GM20431 (cell line): Measurements from ENCODE around the gene DOK3.
"Not testable (repeated sequence)": the region's sequence is repeated elsewhere in the genome, so short reads cannot be mapped to it uniquely, and the experiment has no call there.

Experiments used
- in situ Hi-C: fragments of 300-500 bp; cut with MseI, MboI; formaldehyde crosslinking; loops from one replicate; pipeline ENCODE4 v1.15.0; 2020; ENCODE audit warnings: low sequenced_read_pairs; ENCODE audit not compliant: unreplicated experiment

DOK3 gene

GRCh38 chr5:177489119-177489716, 20.4 kb downstream of the DOK3 start:
- in situ Hi-C loops: no loop called here

DNA sequence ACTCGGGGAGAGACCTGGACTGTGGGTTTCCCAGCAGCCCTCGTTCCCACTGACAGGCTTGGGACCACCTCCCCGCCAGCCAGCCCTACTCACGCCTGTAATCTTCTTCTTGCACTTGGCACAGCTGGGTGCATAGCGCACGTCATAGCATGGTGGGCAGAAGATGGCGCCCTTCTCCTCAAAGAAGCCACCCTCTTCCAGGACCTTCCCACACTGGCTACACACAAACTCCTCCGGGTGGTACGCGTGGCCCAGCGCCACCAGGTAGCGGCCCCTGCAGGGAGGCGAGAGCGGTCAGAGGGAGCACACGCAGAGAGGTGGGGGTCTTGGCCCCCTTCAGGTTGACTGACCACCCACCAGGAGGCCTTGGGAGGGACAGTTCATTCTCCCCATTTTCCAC, 21.7 kb downstream of the DOK3 start:
- in situ Hi-C loops: no loop called here

DNA sequence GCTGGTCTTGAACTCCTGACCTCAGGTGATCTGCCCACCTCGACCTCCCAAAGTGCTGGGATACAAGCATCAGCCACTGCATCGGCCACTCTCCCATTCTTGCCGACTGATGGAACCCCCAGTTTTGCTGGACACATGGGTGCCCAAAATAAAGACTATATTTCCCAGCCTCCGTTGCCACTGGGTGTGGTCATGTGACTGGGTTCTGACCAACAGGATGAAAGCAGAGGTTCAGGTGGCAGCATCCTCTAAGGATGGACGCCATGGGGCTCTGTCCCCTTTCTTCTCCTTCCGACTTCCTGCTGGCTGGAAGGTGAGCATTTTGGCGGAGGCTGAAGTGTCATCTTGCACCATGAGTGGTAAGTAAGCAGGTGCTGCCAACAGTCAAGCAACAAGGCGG, 22.5 kb downstream of the DOK3 start:
- in situ Hi-C loops: no loop called here

DNA sequence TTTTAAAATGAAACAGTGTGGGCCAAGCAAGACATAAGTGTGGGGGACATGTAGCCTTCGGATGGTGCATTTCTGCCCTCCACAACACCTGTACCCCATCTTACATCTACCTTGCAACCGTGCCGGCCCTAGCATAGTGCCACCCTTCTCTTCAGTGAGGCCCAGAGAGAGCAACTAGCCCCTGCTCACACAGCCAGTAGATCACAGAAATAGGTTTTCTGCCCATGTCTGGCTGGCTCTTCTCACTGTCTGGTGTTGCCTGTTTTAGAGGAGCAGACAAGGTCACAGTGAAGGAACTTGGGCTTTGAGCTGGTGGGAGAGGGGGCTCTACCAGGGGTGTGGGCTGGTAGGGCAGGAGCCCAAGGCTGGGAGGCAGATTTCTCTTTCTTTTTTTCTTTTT, 23.4 kb downstream of the DOK3 start:
- in situ Hi-C loops: no loop called here

DNA sequence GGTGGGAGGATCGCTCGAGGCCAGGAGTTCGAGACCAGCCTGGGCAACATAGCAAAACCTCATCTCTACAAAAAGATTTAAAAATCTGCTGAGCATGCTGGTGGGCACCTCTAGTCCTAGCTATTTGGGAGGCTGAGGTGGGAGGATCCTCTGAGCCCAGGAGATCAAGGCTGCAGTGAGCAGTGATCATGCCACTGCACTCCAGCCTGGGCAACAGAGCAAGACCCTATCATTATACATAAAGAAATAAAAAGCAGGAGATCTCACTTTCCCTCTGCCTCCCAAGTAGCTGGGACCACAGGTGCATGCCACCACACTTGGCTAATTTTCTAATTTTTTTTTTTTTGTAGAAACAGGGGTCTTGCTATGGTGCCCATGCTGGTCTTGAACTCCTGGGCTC, 23.9 kb downstream of the DOK3 start:
- in situ Hi-C loops: not testable (repeated sequence)

DNA sequence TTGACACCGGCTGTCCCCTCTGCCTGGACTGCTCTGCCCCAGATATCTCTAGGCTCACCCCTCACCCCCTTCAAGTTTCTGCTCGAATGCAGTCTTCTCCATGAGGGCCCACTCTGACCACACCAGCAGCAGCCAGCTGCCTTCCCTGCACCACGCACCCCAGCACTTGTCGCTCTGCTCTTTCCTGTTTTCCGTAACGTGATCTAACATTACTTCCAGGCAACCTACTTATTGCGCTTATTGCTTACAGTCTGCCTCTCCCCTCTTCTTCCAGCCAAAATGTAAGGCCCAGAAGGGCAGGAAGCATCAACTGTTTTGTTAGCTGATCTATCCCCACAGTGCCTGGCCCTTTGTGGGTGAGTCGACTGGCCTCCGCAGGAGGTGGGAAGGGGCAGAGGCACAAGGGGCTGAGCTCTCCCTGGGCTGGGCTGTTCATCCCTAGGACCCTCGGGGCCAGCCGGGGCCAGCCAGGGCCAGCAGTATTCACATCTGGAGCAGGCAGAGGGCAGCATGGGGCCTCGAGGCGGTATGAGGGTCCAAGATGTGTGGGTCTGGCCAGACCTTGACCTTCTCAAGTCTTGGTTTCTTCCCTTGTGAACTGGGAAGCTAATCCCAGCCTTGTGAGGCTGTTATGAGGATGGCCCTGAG, 24.6 kb downstream of the DOK3 start:
- in situ Hi-C loops: no loop called here

GRCh38 chr5:177483994-177484901, 25.4 kb downstream of the DOK3 start:
- in situ Hi-C loops: no loop called here

DNA sequence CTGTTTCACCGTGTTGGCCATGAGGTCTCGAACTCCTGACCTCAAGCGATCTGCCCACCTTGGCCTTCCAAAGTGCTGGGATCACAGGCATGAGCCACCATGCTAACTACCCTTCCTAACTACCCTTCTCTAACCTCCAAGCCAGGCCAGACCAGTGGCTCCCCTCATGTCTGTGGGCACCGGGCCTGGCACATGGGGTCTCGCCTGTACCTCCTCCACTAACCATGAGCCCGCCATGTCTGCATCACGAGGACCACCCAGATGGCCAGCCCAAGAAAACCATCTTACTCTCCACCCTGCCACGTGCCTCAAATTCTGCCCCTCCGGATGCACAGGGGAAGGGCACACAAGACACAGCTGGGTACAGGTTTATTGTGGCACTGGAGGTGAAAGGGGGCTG, 26.6 kb downstream of the DOK3 start:
- in situ Hi-C loops: no loop called here

DNA sequence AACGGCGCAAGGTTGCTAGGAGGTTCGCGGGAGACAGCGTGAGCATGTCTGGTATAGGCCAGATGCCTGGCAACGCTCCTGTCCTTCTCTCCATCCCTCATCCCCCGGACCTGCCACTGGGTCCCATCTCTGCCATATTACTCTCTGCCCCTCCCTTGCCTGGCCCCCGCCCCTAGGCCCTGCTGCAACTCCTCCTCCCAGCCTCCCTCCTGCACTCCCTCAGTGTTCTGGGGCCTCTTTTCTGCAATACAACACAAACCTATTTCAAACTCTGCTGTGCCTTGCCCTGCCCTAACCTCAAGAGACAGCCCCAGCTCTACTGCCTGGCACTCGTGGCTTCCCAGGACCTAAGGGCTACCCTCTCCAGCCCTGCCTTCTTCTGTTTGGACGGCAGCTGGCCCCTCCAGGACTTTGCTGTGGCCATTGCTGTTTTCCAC, 27.2 kb downstream of the DOK3 start:
- in situ Hi-C loops: no loop called here

- in situ Hi-C loops: no loop called here
Measured at GRCh38 chr5:177479774-177480173, 29.9 kb downstream of the DOK3 start.

DNA sequence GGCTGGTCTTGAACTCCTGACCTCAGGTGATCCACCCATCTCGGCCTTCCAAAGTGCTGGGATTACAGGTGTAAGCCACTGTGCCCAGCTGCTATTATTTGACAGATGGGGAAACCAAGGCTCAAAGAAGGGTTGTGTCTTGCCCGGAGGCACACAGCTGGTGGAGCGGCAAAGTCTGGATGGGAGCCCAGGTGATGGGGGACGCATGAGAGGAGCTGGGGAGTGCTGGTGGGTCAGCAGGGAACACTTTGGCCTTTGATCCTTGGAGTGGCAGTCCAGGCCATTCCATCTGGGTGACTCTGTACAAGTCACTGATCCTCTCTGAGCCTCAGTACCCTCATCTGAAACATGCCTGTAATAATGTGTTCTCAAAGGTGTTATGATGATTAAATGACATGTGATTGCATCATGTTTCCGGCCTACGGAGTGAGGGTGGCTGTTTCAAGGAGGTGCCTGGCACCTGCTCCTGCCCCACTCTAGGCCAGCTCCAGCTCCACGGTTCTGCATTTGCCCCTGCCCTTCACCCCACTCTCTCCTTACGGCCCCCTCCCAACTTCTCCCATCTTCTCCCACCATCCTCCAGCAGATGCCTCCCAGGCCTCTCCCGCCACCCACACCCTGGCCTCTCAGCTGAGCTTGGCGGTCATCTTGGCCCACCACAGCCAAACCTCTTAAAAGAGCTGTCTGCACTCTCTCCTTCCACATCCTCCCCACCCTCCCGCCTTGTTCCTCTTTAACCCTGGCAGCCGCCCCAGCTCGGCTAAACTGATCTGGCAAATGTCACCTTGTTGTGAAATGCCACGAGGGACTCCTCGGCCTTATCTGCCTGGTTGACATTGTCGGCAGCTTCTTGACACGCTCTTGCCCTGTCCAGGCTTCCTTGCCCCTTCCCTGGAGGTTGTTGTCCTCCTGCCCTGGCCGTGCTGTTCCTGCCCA, 30.6 kb downstream of the DOK3 start:
- in situ Hi-C loops: no loop called here

GRCh38 chr5:177477701-177478477, 31.7 kb downstream of the DOK3 start:
- in situ Hi-C loops: no loop called here

DNA sequence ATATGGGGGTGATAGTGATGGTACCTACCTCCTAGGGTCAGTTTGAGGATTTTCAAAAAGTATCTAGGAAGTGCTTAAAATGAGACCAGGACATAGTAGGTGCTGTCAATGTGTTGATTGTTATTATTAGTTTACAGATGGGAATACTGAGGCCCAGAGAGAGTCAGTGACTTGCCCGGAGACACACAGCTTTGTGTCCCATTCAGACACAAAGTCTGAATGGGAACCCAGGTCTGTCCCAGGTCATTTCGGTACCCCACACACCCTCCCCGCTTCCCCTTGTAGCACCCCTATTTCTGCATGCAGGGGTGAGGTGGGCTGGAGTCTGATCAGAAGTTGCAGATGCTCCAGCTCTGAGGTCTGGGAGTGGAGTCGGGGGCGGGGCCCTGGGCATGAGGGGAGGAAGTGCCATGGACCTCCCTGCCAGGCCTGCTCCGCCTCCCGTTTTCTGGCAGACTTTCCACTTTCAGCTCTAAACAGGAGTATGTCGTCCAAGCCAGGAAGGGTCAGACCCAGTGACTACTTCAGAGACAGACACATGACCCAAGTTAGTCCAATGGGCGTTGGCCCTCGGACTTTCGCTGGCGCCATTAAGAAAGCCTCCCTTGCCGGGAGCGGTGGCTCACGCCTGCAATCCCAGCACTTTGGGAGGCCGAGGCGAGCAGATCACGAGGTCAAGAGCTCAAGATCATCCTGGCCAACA, 32.9 kb downstream of the DOK3 start:
- in situ Hi-C loops: no loop called here

GRCh38 chr5:177475563-177476427, 33.8 kb downstream of the DOK3 start:
- in situ Hi-C loops: no loop called here

- in situ Hi-C loops: no loop called here
Measured at GRCh38 chr5:177474846-177475562, 34.6 kb downstream of the DOK3 start.

DNA sequence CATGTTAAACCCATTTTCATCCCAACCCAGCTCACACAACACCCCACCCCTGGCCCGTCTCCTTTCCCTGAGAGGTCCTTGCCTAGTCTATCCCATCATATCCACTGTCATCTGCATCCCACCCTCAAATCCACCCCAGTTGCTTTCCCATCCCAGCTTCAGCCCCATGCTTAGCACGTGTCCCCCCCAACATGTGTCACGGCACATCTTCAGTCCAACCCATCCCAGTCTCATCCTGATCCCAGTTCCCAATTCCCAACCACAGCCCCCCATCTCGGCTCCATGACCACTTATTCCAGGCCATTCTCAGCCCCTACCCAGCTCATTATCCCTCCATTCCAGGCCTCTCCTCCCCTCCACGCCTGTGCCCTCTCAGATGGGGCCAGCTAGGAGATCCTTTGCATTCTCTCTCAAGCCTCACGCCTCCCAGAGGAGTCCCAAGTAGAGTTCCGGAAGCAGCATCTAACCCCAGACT, 35.6 kb downstream of the DOK3 start:
- in situ Hi-C loops: no loop called here

DNA sequence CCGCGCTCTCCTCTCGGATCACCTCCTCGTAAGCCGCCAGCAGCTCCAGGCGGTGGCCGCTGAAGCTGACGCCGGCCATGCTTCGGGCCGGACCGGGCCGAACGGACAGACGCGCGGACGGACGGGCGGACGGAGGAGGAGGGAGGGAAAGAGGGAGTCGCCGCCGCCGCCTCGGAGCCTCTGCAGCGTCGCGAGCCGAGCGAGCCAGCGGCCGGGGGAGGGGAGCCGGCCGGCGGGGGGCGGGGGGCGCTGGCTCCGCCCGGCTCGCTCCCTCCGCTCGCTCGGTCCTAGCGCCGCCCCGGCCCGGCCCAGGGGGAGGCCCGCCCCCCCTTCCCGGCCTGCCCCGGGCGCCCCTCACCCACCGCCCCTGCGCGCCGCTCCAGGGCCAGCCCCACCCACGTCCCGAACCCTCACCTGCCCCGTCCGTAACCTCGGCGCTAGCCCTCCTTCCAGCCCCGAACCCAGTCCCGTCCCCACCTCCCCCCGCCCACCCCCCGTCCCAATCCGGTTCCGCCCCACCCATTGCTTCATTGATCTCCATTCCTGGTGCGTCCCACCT, 36.1 kb downstream of the DOK3 start, which contains the start of gene DBN1:
TSS of gene DBN1 (minus strand) at position 192 of the 559 bp plus-strand sequence. CDS start at position 79, 113 bp downstream.
- in situ Hi-C loops: no loop called here
